PC-9 (cell line): ENCODE data around the gene CDK18. TPM values are rescaled to one million over a fixed set of nuclear protein-coding genes. Genes with fewer than 3 reads are reported as not detected.

Experiments
- BruUV-seq: library from RNA; stranded (reverse); fragments of 400-500 nt; replicated peaks from 2 replicates; lab custom pipeline; 2021; lab: Mats Ljungman, UMichigan
- CTCF ChIA-PET: fragments of 300-600 bp; sonication (Branson Sonifier 250); formaldehyde crosslinking; loops from one replicate; lab custom pipeline; 2022; ENCODE audit warnings: antibody characterized with exemption; lab: Charles Lee
- POLR2A ChIA-PET: fragments of 300-600 bp; sonication (Branson Sonifier 250); formaldehyde crosslinking; loops from one replicate; lab custom pipeline; 2022; ENCODE audit warnings: antibody characterized with exemption; ENCODE audit not compliant: unreplicated experiment; lab: Charles Lee
- DNase-seq, 2 experiments: peaks; one replicate each; pipeline versions ENCODE4 v3.0.0 to v3.0.0-alpha.2; 2015 to 2022; ENCODE audit warnings: mixed read lengths in 1 of 2
- H2AFZ ChIP-seq: fragments of 200-600 bp; sonication (generic); 2 replicates; pipeline ENCODE4 v1.8.1; 2017; ENCODE audit warnings: antibody characterized with exemption
- H3F3A ChIP-seq: fragments of 200-600 bp; sonication (generic); 2 replicates; pipeline ENCODE4 v1.8.1; 2017; ENCODE audit warnings: antibody characterized with exemption, mild to moderate bottlenecking, low read depth; ENCODE audit not compliant: insufficient read depth
- H3K27ac ChIP-seq: fragments of 200-600 bp; sonication (generic); 2 replicates; pipeline ENCODE4 v1.6.1; 2016; ENCODE audit warnings: mixed run types
- H3K27me3 ChIP-seq: fragments of 200-600 bp; sonication (generic); 2 replicates; pipeline ENCODE4 v1.6.1; 2016; ENCODE audit warnings: low read depth, mixed run types; ENCODE audit not compliant: insufficient read depth
- H3K36me3 ChIP-seq: fragments of 200-600 bp; sonication (generic); 2 replicates; pipeline ENCODE4 v1.6.1; 2016; ENCODE audit warnings: low read depth, mixed run types
- H3K4me1 ChIP-seq: fragments of 200-600 bp; sonication (generic); replicated peaks from 2 replicates; pipeline ENCODE4 v1.6.1; 2016; ENCODE audit warnings: mixed run types; ENCODE audit not compliant: insufficient read depth
- H3K4me2 ChIP-seq: fragments of 200-600 bp; sonication (generic); 2 replicates; pipeline ENCODE4 v1.6.1; 2017; ENCODE audit warnings: mixed run types
- H3K4me3 ChIP-seq: fragments of 200-600 bp; sonication (generic); 2 replicates; pipeline ENCODE4 v1.6.1; 2016; ENCODE audit warnings: mixed run types
- H3K79me2 ChIP-seq: fragments of 200-600 bp; sonication (generic); 2 replicates; pipeline ENCODE4 v1.6.1; 2017; ENCODE audit warnings: low read depth, mixed run types
- H3K9me2 ChIP-seq: fragments of 200-600 bp; sonication (generic); 2 replicates; pipeline ENCODE4 v1.8.1; 2017; ENCODE audit warnings: mild to moderate bottlenecking; ENCODE audit not compliant: insufficient read depth
- H3K9me3 ChIP-seq: fragments of 200-600 bp; sonication (generic); 2 replicates; pipeline ENCODE4 v1.8.1; 2016; ENCODE audit warnings: low read depth; ENCODE audit not compliant: insufficient read depth
- H4K20me1 ChIP-seq: fragments of 200-600 bp; sonication (generic); 2 replicates; pipeline ENCODE4 v1.8.1; 2017; ENCODE audit not compliant: insufficient read depth
- CTCF ChIP-seq: fragments of 200-600 bp; sonication (generic); conservative IDR thresholded peaks from 2 replicates; pipeline ENCODE4 v1.6.1; 2017; ENCODE audit warnings: mixed run types, antibody characterized with exemption, mild to moderate bottlenecking, moderate library complexity
- EZH2 ChIP-seq: fragments of 200-600 bp; sonication (generic); IDR thresholded peaks from 2 replicates; pipeline ENCODE4 v1.8.0; 2017; ENCODE audit warnings: antibody characterized with exemption, low read depth
- intact Hi-C: fragments of 100-400 bp; cut with micrococcal nuclease; formaldehyde crosslinking; loops from one replicate; pipeline ENCODE4 v1.10.0; 2022; ENCODE audit not compliant: unreplicated experiment
- total RNA-seq: library from RNA; stranded (reverse); gene quantifications from 2 replicates; pipeline ENCODE4 v1.2.3, GENCODE V29; 2021

Gene CDK18
- total RNA-seq, 1 experiment from 2014 or later = 35.3 TPM

GRCh38 chr1:205527931-205528330 is 23.5 kb downstream of the CDK18 start:
- no peak for TF ChIP-seq CTCF
- no peak for TF ChIP-seq EZH2
- H3K36me3 ChIP-seq = no peaks in the 10 kb centered on the region
- no peak overlapping the region for H3K4me3 ChIP-seq
- H3F3A ChIP-seq = peaks cover 7% of the 10 kb centered on the region; the same call in 1 of the 2 replicates
- no peaks in the 10 kb centered on the region for H3K9me3 ChIP-seq
- no peaks in the 10 kb centered on the region for H3K79me2 ChIP-seq
- peaks cover 6% of the 10 kb centered on the region; the same call in 1 of the 2 replicates for H4K20me1 ChIP-seq
- DNase-seq = no peak
- no peaks in the 10 kb centered on the region for H3K27me3 ChIP-seq
- H3K4me2 ChIP-seq = no peak overlapping the region
- POLR2A ChIA-PET = no interaction called here
- CTCF ChIA-PET = interaction anchor here (1.3 kb wide), 1 partner anchor 193 kb away, joined by 3 read pairs; no protein-coding TSS in a partner anchor
- intact Hi-C loops = loop anchor here (5.0 kb wide), 1 partner anchor 184 kb away; no protein-coding TSS in a partner anchor
- no peaks in the 10 kb centered on the region for H3K9me2 ChIP-seq
- no peaks in the 10 kb centered on the region for H3K4me1 ChIP-seq
- BruUV-seq = no TSS peak
- H3K27ac ChIP-seq = no peak overlapping the region
- H2AFZ ChIP-seq = no peak overlapping the region

DNA sequence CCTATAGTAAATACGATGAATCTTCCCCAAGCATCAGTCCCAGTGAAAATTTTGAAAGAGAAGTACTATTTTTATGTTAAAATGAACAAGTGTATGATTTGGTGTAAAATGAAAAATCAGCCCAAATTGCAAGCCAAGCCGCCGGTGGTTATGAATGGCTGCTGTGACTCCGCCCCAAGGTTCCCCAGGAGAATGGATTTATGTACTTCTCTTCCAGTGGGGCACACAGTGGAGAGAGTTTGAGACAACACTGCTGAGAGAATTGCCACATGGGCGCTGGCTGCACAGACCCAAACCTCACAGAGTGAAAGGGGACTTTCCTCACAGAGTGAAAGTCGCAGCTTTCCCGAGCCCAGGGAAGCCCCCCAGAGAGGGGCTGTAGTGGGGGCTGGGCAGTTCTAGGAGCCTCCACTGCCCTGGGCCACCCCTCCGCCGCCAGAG is 24.0 kb downstream of the CDK18 start:
- Histone ChIP-seq H3K9me2 (no peaks in the 10 kb centered on the region), H3K4me1 (no peaks in the 10 kb centered on the region), H3K4me2 (no peak overlapping the region), H3K36me3 (no peaks in the 10 kb centered on the region), H3K9me3 (no peaks in the 10 kb centered on the region), H3K79me2 (no peaks in the 10 kb centered on the region), H3K27ac (no peak overlapping the region), H3K4me3 (no peak overlapping the region), H3K27me3 (no peaks in the 10 kb centered on the region), H3F3A (peaks cover 7% of the 10 kb centered on the region; the same call in 1 of the 2 replicates), H2AFZ (no peak overlapping the region), H4K20me1 (peaks cover 6% of the 10 kb centered on the region; the same call in 1 of the 2 replicates)
- no TSS peak for BruUV-seq
- DNase-seq = no peak
- ChIA-PET POLR2A (no interaction called here), CTCF (interaction anchor here (1.0 to 1.5 kb wide), 3 partner anchors 9 to 193 kb away, joined by 3 to 4 read pairs (median 4); no protein-coding TSS in a partner anchor)
- intact Hi-C loops = loop anchor here (5.0 kb wide), 1 partner anchor 184 kb away; no protein-coding TSS in a partner anchor
- TF ChIP-seq EZH2 (no peak), CTCF (no peak)

- no TSS peak for BruUV-seq
- intact Hi-C loops = loop anchor here (1.0 to 5.0 kb wide), 3 partner anchors 62 to 183 kb away; no protein-coding TSS in a partner anchor
- Histone ChIP-seq H3K9me3 (no peaks in the 10 kb centered on the region), H3K4me3 (no peak overlapping the region), H3K27me3 (no peaks in the 10 kb centered on the region), H3K4me1 (no peaks in the 10 kb centered on the region), H3K79me2 (no peaks in the 10 kb centered on the region), H2AFZ (no peak overlapping the region), H3F3A (peaks cover 7% of the 10 kb centered on the region; the same call in 1 of the 2 replicates), H3K9me2 (no peaks in the 10 kb centered on the region), H3K27ac (no peak overlapping the region), H3K36me3 (no peaks in the 10 kb centered on the region), H4K20me1 (peaks cover under 1% of the 10 kb centered on the region; the same call in 1 of the 2 replicates), H3K4me2 (peak overlapping the region; percentile 61)
- peak; percentile 46 to 77 for DNase-seq
- CTCF ChIA-PET = interaction anchor here (0.6 to 1.5 kb wide), 6 partner anchors 9 to 194 kb away, joined by 3 to 4 read pairs (median 3); partner anchors contain the start of gene ELK4
- TF ChIP-seq EZH2 (no peak), CTCF (peak; percentile 90)
- POLR2A ChIA-PET = no interaction called here
These were observed 24.7 kb downstream of the CDK18 start for GRCh38 chr1:205528887-205529825.
